HCT116 (cell line): ENCODE data around the gene SMURF1. TPM values are rescaled to one million over a fixed set of nuclear protein-coding genes. Genes with fewer than 3 reads are reported as not detected.

ENCODE experiments used
- ATAC-seq: fragments of 200-7000 bp; cut with Tn5 transposase; 2 replicates; pipeline ENCODE4 v1.9.1; 2020; ENCODE audit warnings: mild to moderate bottlenecking, moderate library complexity
- BruUV-seq: library from RNA; stranded (reverse); fragments of 400-500 nt; replicated peaks from 2 replicates; lab custom pipeline; 2021; lab: Mats Ljungman, UMichigan
- CTCF ChIA-PET: fragments of 300-600 bp; sonication (Branson Sonifier 250); formaldehyde crosslinking; loops from one replicate; lab custom pipeline; 2021; ENCODE audit warnings: antibody characterized with exemption; lab: Charles Lee
- POLR2A ChIA-PET: fragments of 300-600, 350-600 bp; sonication (Branson Sonifier 250); formaldehyde crosslinking; loops from one replicate; lab custom pipeline; 2021; ENCODE audit warnings: antibody characterized with exemption; lab: Charles Lee
- RAD21 ChIA-PET, 2 experiments: fragments of 300-600 bp; sonication (Branson Sonifier 250); formaldehyde crosslinking; loops; one replicate each; lab custom pipeline; 2023; ENCODE audit warnings: low total read pairs in 2 of 2; ENCODE audit not compliant: uncharacterized antibody in 2 of 2, unreplicated experiment in 2 of 2, low non-redundant PET in 1 of 2; lab: Charles Lee
- DNase-seq: peaks from one replicate; pipeline ENCODE4 v3.0.0-alpha.2; 2010; ENCODE audit warnings: low read depth, low spot score
- H2AFZ ChIP-seq: fragments of 200-600 bp; shearing (Covaris generic), sonication (generic); 2 replicates; pipeline ENCODE4 v1.6.1; 2017; ENCODE audit warnings: low read depth, mixed run types, mixed read lengths, antibody characterized with exemption, low read length; ENCODE audit not compliant: poor library complexity, severe bottlenecking
- H3K27ac ChIP-seq: 2 replicates; pipeline ENCODE4 v1.5.1; 2012; ENCODE audit warnings: low read depth, low read length
- H3K27me3 ChIP-seq: fragments of 200-600 bp; sonication (generic); 2 replicates; pipeline ENCODE4 v1.6.1; 2016; ENCODE audit warnings: mixed run types, low read length, mixed read lengths; ENCODE audit not compliant: insufficient read depth
- H3K36me3 ChIP-seq, 2 experiments: fragments of 200-500 bp in 1 of 2; fragments of 200-600 bp in 1 of 2; sonication (Bioruptor generic) in 1 of 2; sonication (generic) in 1 of 2; 2 replicates each; pipeline versions ENCODE4 v1.5.1 to v1.6.1; 2014 to 2016; ENCODE audit warnings: low read length in 2 of 2, inconsistent platforms in 1 of 2, mixed read lengths in 1 of 2, mixed run types in 1 of 2; ENCODE audit not compliant: insufficient read depth in 2 of 2, control insufficient read depth in 1 of 2
- H3K4me1 ChIP-seq, 2 experiments: fragments of 200-600 bp in 1 of 2; sonication (generic) in 1 of 2; 2 replicates each; pipeline versions ENCODE4 v1.5.1 to v1.6.1; 2012 to 2017; ENCODE audit warnings: low read length in 2 of 2, inconsistent platforms in 1 of 2, mild to moderate bottlenecking in 1 of 2, mixed read lengths in 1 of 2, mixed run types in 1 of 2, moderate library complexity in 1 of 2; ENCODE audit not compliant: insufficient read depth in 2 of 2, control insufficient read depth in 1 of 2
- H3K4me2 ChIP-seq: fragments of 200-600 bp; sonication (generic); 2 replicates; pipeline ENCODE4 v1.6.1; 2017; ENCODE audit warnings: mixed run types, low read length, mixed read lengths
- H3K4me3 ChIP-seq, 2 experiments: fragments of 200-600 bp in 1 of 2; sonication (generic) in 1 of 2; replicated peaks in 1 of 2; 2 replicates each; pipeline ENCODE4 v1.5.1; 2011 to 2016; ENCODE audit warnings: low read length in 2 of 2, control low read depth in 1 of 2, low read depth in 1 of 2, mild to moderate bottlenecking in 1 of 2, mixed read lengths in 1 of 2, mixed run types in 1 of 2
- H3K79me2 ChIP-seq: fragments of 200-600 bp; sonication (generic); 2 replicates; pipeline ENCODE4 v1.6.1; 2017; ENCODE audit warnings: mild to moderate bottlenecking, mixed run types, low read length, moderate library complexity, mixed read lengths; ENCODE audit not compliant: insufficient read depth
- H3K9ac ChIP-seq: fragments of 200-600 bp; sonication (generic); 2 replicates; pipeline ENCODE4 v1.6.1; 2016; ENCODE audit warnings: low read length, mixed read lengths
- H3K9me2 ChIP-seq: fragments of 200-600 bp; sonication (generic), shearing (Covaris generic); 2 replicates; pipeline ENCODE4 v1.6.1; 2017; ENCODE audit warnings: mixed run types, mild to moderate bottlenecking, moderate library complexity; ENCODE audit not compliant: insufficient read depth
- H3K9me3 ChIP-seq, 2 experiments: fragments of 200-500 bp in 1 of 2; fragments of 200-600 bp in 1 of 2; sonication (Bioruptor generic) in 1 of 2; sonication (generic) in 1 of 2; 2 replicates each; pipeline ENCODE4 v1.6.1; 2014 to 2017; ENCODE audit warnings: low read length in 2 of 2, mixed read lengths in 2 of 2, inconsistent platforms in 1 of 2, low read depth in 1 of 2, mild to moderate bottlenecking in 1 of 2, mixed run types in 1 of 2, moderate library complexity in 1 of 2; ENCODE audit not compliant: control insufficient read depth in 1 of 2, insufficient read depth in 1 of 2
- H4K20me1 ChIP-seq: fragments of 200-600 bp; sonication (generic), shearing (Covaris generic); 2 replicates; pipeline ENCODE4 v1.6.1; 2017; ENCODE audit warnings: mixed run types, mild to moderate bottlenecking, moderate library complexity; ENCODE audit not compliant: insufficient read depth
- CBX3 ChIP-seq: IDR thresholded peaks from 2 replicates; pipeline ENCODE4 v1.6.1; 2012; ENCODE audit warnings: low read depth
- CEBPB ChIP-seq: IDR thresholded peaks from 2 replicates; pipeline ENCODE4 v1.6.1; 2012; ENCODE audit warnings: low read depth
- ELF1 ChIP-seq: IDR thresholded peaks from 2 replicates; pipeline ENCODE4 v1.6.1; 2012; ENCODE audit warnings: low read depth, borderline replicate concordance
- EZH2 ChIP-seq: fragments of 200-600 bp; sonication (generic); IDR thresholded peaks from 2 replicates; pipeline ENCODE4 v1.6.1; 2017; ENCODE audit warnings: antibody characterized with exemption, mixed run types
- FOSL1 ChIP-seq: IDR thresholded peaks from 2 replicates; pipeline ENCODE4 v1.6.1; 2012; ENCODE audit warnings: low read depth
- JUND ChIP-seq: IDR thresholded peaks from 2 replicates; pipeline ENCODE4 v1.6.1; 2012
- POLR2AphosphoS5 ChIP-seq: IDR thresholded peaks from 2 replicates; pipeline ENCODE4 v1.6.1; 2011; ENCODE audit warnings: mild to moderate bottlenecking, low read depth, low read length, moderate library complexity
- SIN3A ChIP-seq: IDR thresholded peaks from 2 replicates; pipeline ENCODE4 v1.6.1; 2012; ENCODE audit warnings: low read depth
- SP1 ChIP-seq: IDR thresholded peaks from 2 replicates; pipeline ENCODE4 v1.6.1; 2012; ENCODE audit warnings: low read depth
- YY1 ChIP-seq: IDR thresholded peaks from 2 replicates; pipeline ENCODE4 v1.6.1; 2011; ENCODE audit warnings: low read length, low read depth, moderate library complexity, mild to moderate bottlenecking; ENCODE audit not compliant: insufficient replicate concordance; ENCODE audit errors: extremely low read depth
- ZFX ChIP-seq: fragments of 450-650 bp; IDR thresholded peaks from 2 replicates; pipeline ENCODE4 v1.6.1; 2017
- intact Hi-C: fragments of 100-400 bp; cut with micrococcal nuclease; formaldehyde crosslinking; loops from 2 replicates; pipeline ENCODE4 v1.10.0; 2022
- total RNA-seq: library from RNA; stranded (reverse); gene quantifications from one replicate; pipeline ENCODE4 v1.2.1, GENCODE V29; 2021; ENCODE audit not compliant: unreplicated experiment
- TF ChIP-seq, protein P1 (sequence below), 3 experiments: fragments of 200-600 bp in 1 of 3; sonication (generic) in 1 of 3; IDR thresholded peaks in 2 of 3; conservative IDR thresholded peaks in 1 of 3; 2 replicates each; pipeline ENCODE4 v1.5.1; 2012 to 2017; ENCODE audit warnings: low read depth in 2 of 3, low read length in 2 of 3, antibody characterized with exemption in 1 of 3, borderline replicate concordance in 1 of 3, control low read depth in 1 of 3, mild to moderate bottlenecking in 1 of 3, mixed read lengths in 1 of 3, mixed run types in 1 of 3, moderate library complexity in 1 of 3; ENCODE audit not compliant: insufficient read depth in 1 of 3
- TF ChIP-seq, protein P2 (sequence below): IDR thresholded peaks from 2 replicates; pipeline ENCODE4 v1.6.1; 2012
- TF ChIP-seq, protein P3 (sequence below): IDR thresholded peaks from 2 replicates; pipeline ENCODE4 v1.6.1; 2012; ENCODE audit warnings: low read depth
- TF ChIP-seq, protein P4 (sequence below): IDR thresholded peaks from 2 replicates; pipeline ENCODE4 v1.6.1; 2012

Gene SMURF1
- total RNA-seq, 1 experiment from 2014 or later: 24.6 TPM

DNA sequence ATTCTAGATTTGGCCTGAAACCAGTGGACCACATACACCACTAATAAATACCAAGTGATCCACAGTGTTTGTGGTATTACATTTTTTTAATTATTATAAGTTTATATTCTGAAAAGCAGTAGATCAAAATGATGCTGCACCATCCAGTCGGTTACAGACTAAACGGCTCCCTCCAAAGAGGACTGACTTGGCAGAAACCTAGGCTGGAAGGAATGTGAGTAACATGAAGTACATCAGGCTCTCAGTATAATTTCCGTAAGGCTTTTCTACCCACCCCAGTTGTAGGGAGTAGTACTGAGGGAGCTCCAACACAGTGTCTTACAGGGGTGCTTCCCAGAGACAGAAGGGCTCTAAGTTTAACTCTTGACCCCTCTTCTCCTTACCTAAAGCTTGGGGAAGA is 146.1 kb downstream of the SMURF1 start:
- no peak overlapping the region for H3K9ac ChIP-seq
- H3K36me3 ChIP-seq: peaks cover 23 to 43% of the 10 kb centered on the region in 2 experiments
- no peak overlapping the region for H2AFZ ChIP-seq
- no peaks in the 10 kb centered on the region for H3K4me1 ChIP-seq
- intact Hi-C loops: no loop called here
- H3K79me2 ChIP-seq: no peaks in the 10 kb centered on the region
- ChIA-PET RAD21 (no interaction called here), CTCF (interaction anchor here (0.6 kb wide), 1 partner anchor 352 kb away, joined by 3 read pairs; no protein-coding TSS in a partner anchor), POLR2A (no interaction called here)
- no peaks in the 10 kb centered on the region for H3K9me2 ChIP-seq
- no peaks in the 10 kb centered on the region for H4K20me1 ChIP-seq
- no peaks in the 10 kb centered on the region for H3K9me3 ChIP-seq
- H3K4me2 ChIP-seq: no peak overlapping the region
- TF ChIP-seq, protein P1, sequence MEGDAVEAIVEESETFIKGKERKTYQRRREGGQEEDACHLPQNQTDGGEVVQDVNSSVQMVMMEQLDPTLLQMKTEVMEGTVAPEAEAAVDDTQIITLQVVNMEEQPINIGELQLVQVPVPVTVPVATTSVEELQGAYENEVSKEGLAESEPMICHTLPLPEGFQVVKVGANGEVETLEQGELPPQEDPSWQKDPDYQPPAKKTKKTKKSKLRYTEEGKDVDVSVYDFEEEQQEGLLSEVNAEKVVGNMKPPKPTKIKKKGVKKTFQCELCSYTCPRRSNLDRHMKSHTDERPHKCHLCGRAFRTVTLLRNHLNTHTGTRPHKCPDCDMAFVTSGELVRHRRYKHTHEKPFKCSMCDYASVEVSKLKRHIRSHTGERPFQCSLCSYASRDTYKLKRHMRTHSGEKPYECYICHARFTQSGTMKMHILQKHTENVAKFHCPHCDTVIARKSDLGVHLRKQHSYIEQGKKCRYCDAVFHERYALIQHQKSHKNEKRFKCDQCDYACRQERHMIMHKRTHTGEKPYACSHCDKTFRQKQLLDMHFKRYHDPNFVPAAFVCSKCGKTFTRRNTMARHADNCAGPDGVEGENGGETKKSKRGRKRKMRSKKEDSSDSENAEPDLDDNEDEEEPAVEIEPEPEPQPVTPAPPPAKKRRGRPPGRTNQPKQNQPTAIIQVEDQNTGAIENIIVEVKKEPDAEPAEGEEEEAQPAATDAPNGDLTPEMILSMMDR (IDR thresholded peaks at IDR 0.05 in 2 of 3, conservative IDR thresholded peaks at IDR 0.05 in 1 of 3; ENCODE audit: borderline replicate concordance in 1 of 3, insufficient read depth in 1 of 3, low read depth in 2 of 3, low read length in 2 of 3): no peak
- TF ChIP-seq POLR2AphosphoS5 (no peak), CEBPB (no peak), SP1 (no peak)
- TF ChIP-seq, all 23 proteins: peak for 0
- H3K27me3 ChIP-seq: no peaks in the 10 kb centered on the region
- no peak for ATAC-seq
- H3K4me3 ChIP-seq: no peak overlapping the region
- no peak overlapping the region for H3K27ac ChIP-seq
- DNase-seq: no peak
- BruUV-seq: no TSS peak

DNA sequence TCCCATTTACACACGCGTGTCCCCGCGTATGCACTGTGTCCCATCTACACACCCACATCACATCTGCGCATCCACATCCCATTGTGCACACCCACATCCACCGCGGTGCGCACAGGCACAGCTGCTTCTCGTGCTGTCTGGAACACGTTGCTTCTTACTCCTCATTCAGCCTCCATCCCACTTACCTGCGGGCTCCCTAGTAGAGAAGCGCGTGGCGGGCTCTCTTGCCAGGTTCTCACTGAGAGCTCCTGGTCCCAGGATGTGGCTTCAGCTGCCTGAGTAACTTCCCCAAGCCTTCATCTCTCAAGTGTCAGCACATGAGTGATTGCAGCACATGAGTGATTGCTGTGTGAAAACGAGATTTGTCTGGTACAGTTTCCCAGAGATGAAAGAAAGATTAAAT is 147.8 kb downstream of the SMURF1 start:
- Histone ChIP-seq H3K4me1 (no peaks in the 10 kb centered on the region), H3K36me3 (peaks cover 31 to 52% of the 10 kb centered on the region in 2 experiments; a peak in 3 of 4 replicates), H3K9me3 (no peaks in the 10 kb centered on the region), H3K79me2 (no peaks in the 10 kb centered on the region), H2AFZ (no peak overlapping the region), H3K4me3 (no peak overlapping the region), H4K20me1 (no peaks in the 10 kb centered on the region), H3K27ac (no peak overlapping the region), H3K4me2 (no peak overlapping the region), H3K9me2 (no peaks in the 10 kb centered on the region), H3K9ac (no peak overlapping the region), H3K27me3 (no peaks in the 10 kb centered on the region)
- ChIA-PET RAD21 (no interaction called here), CTCF (no interaction called here), POLR2A (no interaction called here)
- intact Hi-C loops: no loop called here
- ATAC-seq (no peak), DNase-seq (no peak)
- BruUV-seq: no TSS peak
- no peak for TF ChIP-seq FOSL1
- TF ChIP-seq SP1: no peak
- no peak for TF ChIP-seq SIN3A
- no peak for TF ChIP-seq JUND
- TF ChIP-seq, protein P2, sequence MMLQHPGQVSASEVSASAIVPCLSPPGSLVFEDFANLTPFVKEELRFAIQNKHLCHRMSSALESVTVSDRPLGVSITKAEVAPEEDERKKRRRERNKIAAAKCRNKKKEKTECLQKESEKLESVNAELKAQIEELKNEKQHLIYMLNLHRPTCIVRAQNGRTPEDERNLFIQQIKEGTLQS: no peak
- TF ChIP-seq ZFX: no peak
- TF ChIP-seq, protein P3, sequence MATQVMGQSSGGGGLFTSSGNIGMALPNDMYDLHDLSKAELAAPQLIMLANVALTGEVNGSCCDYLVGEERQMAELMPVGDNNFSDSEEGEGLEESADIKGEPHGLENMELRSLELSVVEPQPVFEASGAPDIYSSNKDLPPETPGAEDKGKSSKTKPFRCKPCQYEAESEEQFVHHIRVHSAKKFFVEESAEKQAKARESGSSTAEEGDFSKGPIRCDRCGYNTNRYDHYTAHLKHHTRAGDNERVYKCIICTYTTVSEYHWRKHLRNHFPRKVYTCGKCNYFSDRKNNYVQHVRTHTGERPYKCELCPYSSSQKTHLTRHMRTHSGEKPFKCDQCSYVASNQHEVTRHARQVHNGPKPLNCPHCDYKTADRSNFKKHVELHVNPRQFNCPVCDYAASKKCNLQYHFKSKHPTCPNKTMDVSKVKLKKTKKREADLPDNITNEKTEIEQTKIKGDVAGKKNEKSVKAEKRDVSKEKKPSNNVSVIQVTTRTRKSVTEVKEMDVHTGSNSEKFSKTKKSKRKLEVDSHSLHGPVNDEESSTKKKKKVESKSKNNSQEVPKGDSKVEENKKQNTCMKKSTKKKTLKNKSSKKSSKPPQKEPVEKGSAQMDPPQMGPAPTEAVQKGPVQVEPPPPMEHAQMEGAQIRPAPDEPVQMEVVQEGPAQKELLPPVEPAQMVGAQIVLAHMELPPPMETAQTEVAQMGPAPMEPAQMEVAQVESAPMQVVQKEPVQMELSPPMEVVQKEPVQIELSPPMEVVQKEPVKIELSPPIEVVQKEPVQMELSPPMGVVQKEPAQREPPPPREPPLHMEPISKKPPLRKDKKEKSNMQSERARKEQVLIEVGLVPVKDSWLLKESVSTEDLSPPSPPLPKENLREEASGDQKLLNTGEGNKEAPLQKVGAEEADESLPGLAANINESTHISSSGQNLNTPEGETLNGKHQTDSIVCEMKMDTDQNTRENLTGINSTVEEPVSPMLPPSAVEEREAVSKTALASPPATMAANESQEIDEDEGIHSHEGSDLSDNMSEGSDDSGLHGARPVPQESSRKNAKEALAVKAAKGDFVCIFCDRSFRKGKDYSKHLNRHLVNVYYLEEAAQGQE: no peak
- TF ChIP-seq CBX3: no peak
- TF ChIP-seq, protein P4, sequence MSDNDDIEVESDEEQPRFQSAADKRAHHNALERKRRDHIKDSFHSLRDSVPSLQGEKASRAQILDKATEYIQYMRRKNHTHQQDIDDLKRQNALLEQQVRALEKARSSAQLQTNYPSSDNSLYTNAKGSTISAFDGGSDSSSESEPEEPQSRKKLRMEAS: no peak
- no peak for TF ChIP-seq YY1
- TF ChIP-seq ELF1: no peak
- no peak for TF ChIP-seq EZH2
